ENCODE data around the gene MTA1.

The MTA1 gene

GRCh38 chr14:105473033-105473676 lies 53.5 kb downstream of the MTA1 start:
- no peak for DNase-seq (ENCODE audit: low read depth)
- no peak overlapping the region for H3K4me3 ChIP-seq (ENCODE audit: control insufficient read depth, low read depth, low read length)

GRCh38 chr14:105473677-105474482 lies 54.3 kb downstream of the MTA1 start:
- TF ChIP-seq CTCF (conservative IDR thresholded peaks at IDR 0.05; ENCODE audit: control insufficient read depth, insufficient read depth, low read depth, low read length) = no peak
- peak overlapping the region; percentile 37 for H3K4me3 ChIP-seq (ENCODE audit: control insufficient read depth, low read depth, low read length)
- DNase-seq (ENCODE audit: low read depth) = peak; percentile 68

More at GRCh38 chr14:105473033-105473676, 53.5 kb downstream of the MTA1 start:
- no peak for TF ChIP-seq CTCF (conservative IDR thresholded peaks at IDR 0.05; ENCODE audit: control insufficient read depth, insufficient read depth, low read depth, low read length)

GRCh38 chr14:105474483-105475268 lies 55.0 kb downstream of the MTA1 start, which contains the start of gene CRIP2:
Gene CRIP2, plus strand, starts transcription at chr14:105474821. Its CDS starts 42 bp downstream, at chr14:105474863.
- TF ChIP-seq CTCF (conservative IDR thresholded peaks at IDR 0.05; ENCODE audit: control insufficient read depth, insufficient read depth, low read depth, low read length) = no peak
- no peak for DNase-seq (ENCODE audit: low read depth)
- H3K4me3 ChIP-seq (ENCODE audit: control insufficient read depth, low read depth, low read length) = peak within 1 kb of the TSS; percentile 45

- peak; percentile 26 for DNase-seq (ENCODE audit: low read depth)
- peak overlapping the region; percentile 45 for H3K4me3 ChIP-seq (ENCODE audit: control insufficient read depth, low read depth, low read length)
- no peak for TF ChIP-seq CTCF (conservative IDR thresholded peaks at IDR 0.05; ENCODE audit: control insufficient read depth, insufficient read depth, low read depth, low read length)
Measured at GRCh38 chr14:105475269-105476096, 55.9 kb downstream of the MTA1 start.

GRCh38 chr14:105476097-105476830 lies 56.6 kb downstream of the MTA1 start:
- DNase-seq (ENCODE audit: low read depth) = no peak
- no peak for TF ChIP-seq CTCF (conservative IDR thresholded peaks at IDR 0.05; ENCODE audit: control insufficient read depth, insufficient read depth, low read depth, low read length)
- peak overlapping the region; percentile 45 for H3K4me3 ChIP-seq (ENCODE audit: control insufficient read depth, low read depth, low read length)
